Spleen (tissue), 7 donors: ENCODE results near the gene NTRK2.

ENCODE experiments used
- POLR2AphosphoS5 ChIP-seq, 3 donors: sonication (generic); formaldehyde crosslinking; IDR thresholded peaks; one replicate each; pipeline ENCODE4 v1.5.1; 2017; ENCODE audit warnings: antibody characterized with exemption in 3 of 3
- TF ChIP-seq, protein P1 (sequence below), 11 experiments: fragments of 200-600 bp in 7 of 11; fragments of 450-650 bp in 4 of 11; sonication (generic) in 4 of 11; IDR thresholded peaks in 8 of 11; conservative IDR thresholded peaks in 3 of 11; 1 replicate in 7 of 11; 2 replicates in 4 of 11; pipeline versions ENCODE4 v1.4.0 to v1.8.0; 2016 to 2021; ENCODE audit warnings: antibody characterized with exemption in 11 of 11, inconsistent platforms in 4 of 11, mild to moderate bottlenecking in 1 of 11
- donor health status: DM: no; HTN: no; CAD: no; lungs with moderate emphysema.
- donor health status: DM: no; HTN: no; CAD: no.
- donor health status: DM: no; HTN: no; CAD: no.

- TF ChIP-seq, protein P1, sequence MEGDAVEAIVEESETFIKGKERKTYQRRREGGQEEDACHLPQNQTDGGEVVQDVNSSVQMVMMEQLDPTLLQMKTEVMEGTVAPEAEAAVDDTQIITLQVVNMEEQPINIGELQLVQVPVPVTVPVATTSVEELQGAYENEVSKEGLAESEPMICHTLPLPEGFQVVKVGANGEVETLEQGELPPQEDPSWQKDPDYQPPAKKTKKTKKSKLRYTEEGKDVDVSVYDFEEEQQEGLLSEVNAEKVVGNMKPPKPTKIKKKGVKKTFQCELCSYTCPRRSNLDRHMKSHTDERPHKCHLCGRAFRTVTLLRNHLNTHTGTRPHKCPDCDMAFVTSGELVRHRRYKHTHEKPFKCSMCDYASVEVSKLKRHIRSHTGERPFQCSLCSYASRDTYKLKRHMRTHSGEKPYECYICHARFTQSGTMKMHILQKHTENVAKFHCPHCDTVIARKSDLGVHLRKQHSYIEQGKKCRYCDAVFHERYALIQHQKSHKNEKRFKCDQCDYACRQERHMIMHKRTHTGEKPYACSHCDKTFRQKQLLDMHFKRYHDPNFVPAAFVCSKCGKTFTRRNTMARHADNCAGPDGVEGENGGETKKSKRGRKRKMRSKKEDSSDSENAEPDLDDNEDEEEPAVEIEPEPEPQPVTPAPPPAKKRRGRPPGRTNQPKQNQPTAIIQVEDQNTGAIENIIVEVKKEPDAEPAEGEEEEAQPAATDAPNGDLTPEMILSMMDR (IDR thresholded peaks at IDR 0.05 in 8 of 11, conservative IDR thresholded peaks at IDR 0.05 in 3 of 11) = no peak
- TF ChIP-seq POLR2AphosphoS5 (IDR thresholded peaks at IDR 0.05) = no peak
These were observed 24.7 kb downstream of the NTRK2 start for GRCh38 chr9:84694248-84694647.
